Left cardiac atrium (tissue), 4 donors: ENCODE data around the gene LAIR1. TPM values are rescaled to one million over a fixed set of nuclear protein-coding genes. Genes with fewer than 3 reads are reported as not detected.

Source experiments
- ATAC-seq, 2 donors: fragments of 200-7000 bp; cut with Tn5 transposase; one replicate each; pipeline ENCODE4 v1.9.1; 2020; ENCODE audit warnings: mild to moderate bottlenecking in 2 of 2, moderate library complexity in 2 of 2
- DNase-seq: peaks from one replicate; pipeline ENCODE4 v3.0.0-alpha.2; 2020
- intact Hi-C, 2 donors: fragments of 100-400 bp; cut with DNase I; formaldehyde crosslinking; loops; one replicate each; pipeline versions ENCODE4 v1.14.1 to v1.15.1; 2022 to 2023
- total RNA-seq, 2 donors: library from RNA; stranded (reverse); fragmentation: NEBNext Ultra II Directional; extraction: Animal tissue kit (Norgen Biotek cat#: 25700); gene quantifications; one replicate each; pipeline ENCODE4 v1.2.1, GENCODE V29; 2021
- donor health status: DM: no; HTN: yes; CAD: no.
- donor health status: DM: no; HTN: yes; CAD: no; lungs with severe emphysema.
- donor health status: DM: yes; HTN: yes; CAD: no.
- donor health status: Dilated cardiomyopathy.

LAIR1 gene
- total RNA-seq, 2 donors from 2014 or later = 16.2 to 26.8 TPM

GRCh38 chr19:54302257-54302656 lies 62.5 kb downstream of the LAIR1 start:
- no peak for DNase-seq

More at GRCh38 chr19:54302257-54302656, 62.5 kb downstream of the LAIR1 start:
- intact Hi-C loops = no loop called here
- peak in 1 of 2 donors; percentile 49 for ATAC-seq

Other genes starting within 250 kb of the LAIR1 start
- gene TFPT, start 249.3 kb downstream of the LAIR1 start, total RNA-seq = 10 to 100 TPM; 14.0 to 16.8 TPM
- 10 to 100 TPM; 39.3 to 43.2 TPM for gene PRPF31, start 249.2 kb downstream of the LAIR1 start, total RNA-seq
- 10 to 100 TPM; 18.9 to 21.4 TPM for gene CNOT3, start 227.2 kb downstream of the LAIR1 start, total RNA-seq
- 1 to 10 TPM; 7.0 to 7.2 TPM for gene LENG1, start 205.2 kb downstream of the LAIR1 start, total RNA-seq
- 1 to 10 TPM in 1 of 2 donors, under 1 TPM in 1; 0.38 to 1.1 TPM for gene TMC4, start 191.8 kb downstream of the LAIR1 start, total RNA-seq
- gene MBOAT7, start 175.4 kb downstream of the LAIR1 start, total RNA-seq = 10 to 100 TPM; 21.6 to 21.7 TPM
- gene TSEN34, start 173.6 kb downstream of the LAIR1 start, total RNA-seq = 10 to 100 TPM; 17.4 to 20.5 TPM
- 100 to 1,000 TPM; 738 to 776 TPM for gene RPS9, start 164.1 kb downstream of the LAIR1 start, total RNA-seq
- gene LILRB3, start 141.9 kb downstream of the LAIR1 start, total RNA-seq = 10 to 100 TPM in 1 of 2 donors, 1 to 10 TPM in 1; 8.5 to 10.5 TPM
- gene LILRA6, start 122.1 kb downstream of the LAIR1 start, total RNA-seq = 1 to 10 TPM; 6.0 to 6.5 TPM
- gene LILRB5, start 107.7 kb downstream of the LAIR1 start, total RNA-seq = 10 to 100 TPM; 15.1 to 21.4 TPM
- 1 to 10 TPM; 3.3 to 5.5 TPM for gene LILRB2, start 83.8 kb downstream of the LAIR1 start, total RNA-seq
- gene LILRA5, start 51.8 kb downstream of the LAIR1 start, total RNA-seq = 1 to 10 TPM; 3.7 to 4.7 TPM
- not detected for gene LILRA4, start 25.8 kb downstream of the LAIR1 start, total RNA-seq
- gene TTYH1, start 50.5 kb upstream of the LAIR1 start, total RNA-seq = 1 to 10 TPM; 1.9 to 3.0 TPM
- gene LENG8, start 84.3 kb upstream of the LAIR1 start, total RNA-seq = 10 to 100 TPM; 66.6 to 76.5 TPM
- 1 to 10 TPM; 3.3 to 5.4 TPM for gene LENG9, start 98.8 kb upstream of the LAIR1 start, total RNA-seq
- gene CDC42EP5, start 108.4 kb upstream of the LAIR1 start, total RNA-seq = 10 to 100 TPM; 13.0 to 25.0 TPM
- 1 to 10 TPM in 1 of 2 donors, not detected in 1; 1.1 TPM for gene LAIR2, start 137.9 kb upstream of the LAIR1 start, total RNA-seq
- gene LILRA2, start 208.9 kb upstream of the LAIR1 start, total RNA-seq = 1 to 10 TPM; 2.1 to 5.8 TPM
- gene LILRA1, start 228.7 kb upstream of the LAIR1 start, total RNA-seq = under 1 TPM; 0.86 to 0.97 TPM